ENCODE measurements around the gene CUBN. TPM values are rescaled to one million over a fixed set of nuclear protein-coding genes. Genes with fewer than 3 reads are reported as not detected.

The CUBN gene
- polyA plus RNA-seq, 2 of the 4 experiments (the other 2 are of a cell fraction) = 0.08 to 0.28 TPM

- TF ChIP-seq, protein P1, sequence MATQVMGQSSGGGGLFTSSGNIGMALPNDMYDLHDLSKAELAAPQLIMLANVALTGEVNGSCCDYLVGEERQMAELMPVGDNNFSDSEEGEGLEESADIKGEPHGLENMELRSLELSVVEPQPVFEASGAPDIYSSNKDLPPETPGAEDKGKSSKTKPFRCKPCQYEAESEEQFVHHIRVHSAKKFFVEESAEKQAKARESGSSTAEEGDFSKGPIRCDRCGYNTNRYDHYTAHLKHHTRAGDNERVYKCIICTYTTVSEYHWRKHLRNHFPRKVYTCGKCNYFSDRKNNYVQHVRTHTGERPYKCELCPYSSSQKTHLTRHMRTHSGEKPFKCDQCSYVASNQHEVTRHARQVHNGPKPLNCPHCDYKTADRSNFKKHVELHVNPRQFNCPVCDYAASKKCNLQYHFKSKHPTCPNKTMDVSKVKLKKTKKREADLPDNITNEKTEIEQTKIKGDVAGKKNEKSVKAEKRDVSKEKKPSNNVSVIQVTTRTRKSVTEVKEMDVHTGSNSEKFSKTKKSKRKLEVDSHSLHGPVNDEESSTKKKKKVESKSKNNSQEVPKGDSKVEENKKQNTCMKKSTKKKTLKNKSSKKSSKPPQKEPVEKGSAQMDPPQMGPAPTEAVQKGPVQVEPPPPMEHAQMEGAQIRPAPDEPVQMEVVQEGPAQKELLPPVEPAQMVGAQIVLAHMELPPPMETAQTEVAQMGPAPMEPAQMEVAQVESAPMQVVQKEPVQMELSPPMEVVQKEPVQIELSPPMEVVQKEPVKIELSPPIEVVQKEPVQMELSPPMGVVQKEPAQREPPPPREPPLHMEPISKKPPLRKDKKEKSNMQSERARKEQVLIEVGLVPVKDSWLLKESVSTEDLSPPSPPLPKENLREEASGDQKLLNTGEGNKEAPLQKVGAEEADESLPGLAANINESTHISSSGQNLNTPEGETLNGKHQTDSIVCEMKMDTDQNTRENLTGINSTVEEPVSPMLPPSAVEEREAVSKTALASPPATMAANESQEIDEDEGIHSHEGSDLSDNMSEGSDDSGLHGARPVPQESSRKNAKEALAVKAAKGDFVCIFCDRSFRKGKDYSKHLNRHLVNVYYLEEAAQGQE (IDR thresholded peaks at IDR 0.05) = no peak
- TF ChIP-seq PHF8 (IDR thresholded peaks at IDR 0.05; ENCODE audit: borderline replicate concordance, low read depth) = no peak
These were observed 331.0 kb downstream of the CUBN start (continued) for GRCh38 chr10:16798571-16798970.

DNA sequence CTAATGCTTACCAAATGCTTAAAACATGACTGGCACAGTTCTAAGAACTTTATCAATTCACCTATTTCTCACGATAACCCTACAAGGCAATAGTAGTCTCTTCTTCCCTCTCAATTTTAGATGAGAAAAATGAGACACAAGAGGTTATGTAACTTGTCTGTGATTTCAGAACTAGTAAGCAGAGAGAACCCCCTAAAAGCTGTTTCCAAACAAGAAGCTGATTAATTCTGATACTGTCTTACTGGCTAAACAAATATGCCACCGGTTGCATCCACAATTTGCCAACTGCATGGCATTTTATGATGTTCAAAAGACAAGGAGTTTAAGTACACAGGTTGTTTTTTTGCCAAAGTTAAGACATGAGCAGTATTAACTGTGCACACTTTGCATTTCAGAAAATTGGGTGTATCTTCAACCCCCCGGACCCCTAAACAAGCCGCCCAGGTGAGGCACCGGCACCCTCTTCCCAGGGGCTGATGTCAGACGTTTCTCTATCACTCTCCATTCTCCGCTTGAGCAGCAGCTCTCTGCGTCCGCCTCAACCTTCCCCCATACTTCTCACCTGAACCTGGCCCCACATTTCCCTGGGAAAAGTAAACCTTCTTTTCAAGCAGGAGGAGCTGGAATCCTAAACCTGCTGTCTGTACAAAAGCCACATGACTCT is 334.1 kb downstream of the CUBN start:
- FAIRE-seq (no peak), DNase-seq (ENCODE audit: low read depth in 1 of 2, low spot score in 1 of 2) (no peak), ATAC-seq (no peak)
- CTCF ChIA-PET = interaction anchor here (1.2 to 2.8 kb wide), 2 partner anchors 18 to 893 kb away, joined by 3 to 7 read pairs; no protein-coding TSS in a partner anchor
- no peak overlapping the region for H3K4me2 ChIP-seq
- H3K4me1 ChIP-seq = no peaks in the 10 kb centered on the region
- no peaks in the 10 kb centered on the region for H3K9me3 ChIP-seq
- no peak for TF ChIP-seq SMC3 (IDR thresholded peaks at IDR 0.05)
- no peak for TF ChIP-seq CHD2 (IDR thresholded peaks at IDR 0.05; ENCODE audit: low read length, partially characterized antibody)
- TF ChIP-seq ZSCAN20 (CRISPR knock-in tag; IDR thresholded peaks at IDR 0.05) = no peak
- TF ChIP-seq RCOR1 (IDR thresholded peaks at IDR 0.05; ENCODE audit: low read depth, low read length) = no peak
- no peak for TF ChIP-seq FOXS1 (CRISPR knock-in tag; IDR thresholded peaks at IDR 0.05)
- TF ChIP-seq, protein P1 (IDR thresholded peaks at IDR 0.05) = no peak
- no peak for TF ChIP-seq BCL3 (IDR thresholded peaks at IDR 0.05)
- TF ChIP-seq HES2 (IDR thresholded peaks at IDR 0.05) = no peak
- no peak for TF ChIP-seq TP53 (CRISPR knock-in tag; IDR thresholded peaks at IDR 0.05)
- no peak for TF ChIP-seq MAZ (IDR thresholded peaks at IDR 0.05; ENCODE audit: borderline replicate concordance, low read depth, low read length)
- TF ChIP-seq MAFK (IDR thresholded peaks at IDR 0.05; ENCODE audit: partially characterized antibody) = no peak
- TF ChIP-seq GATA3 (IDR thresholded peaks at IDR 0.05; ENCODE audit: borderline replicate concordance) = no peak
- no peak for TF ChIP-seq ATOH8 (CRISPR knock-in tag; IDR thresholded peaks at IDR 0.05; ENCODE audit: low read depth)
- no peak for TF ChIP-seq CTCF (IDR thresholded peaks at IDR 0.05)
- no peak for TF ChIP-seq SREBF2 (IDR thresholded peaks at IDR 0.05)
- no peak for TF ChIP-seq NPAS2 (CRISPR knock-in tag; IDR thresholded peaks at IDR 0.05; ENCODE audit: borderline replicate concordance)
- TF ChIP-seq FOSB (CRISPR knock-in tag; IDR thresholded peaks at IDR 0.05) = no peak
- no peak for TF ChIP-seq HOXB5 (CRISPR knock-in tag; IDR thresholded peaks at IDR 0.05)
- TF ChIP-seq NR3C1 (IDR thresholded peaks at IDR 0.05) = no peak
- H3K27ac ChIP-seq = no peak overlapping the region
- POLR2A ChIA-PET = interaction anchor here (0.6 kb wide), 1 partner anchor 10 kb away, joined by 5 read pairs; no protein-coding TSS in a partner anchor
- 81% methylated on average over 9 of the region's 9 CpGs for WGBS (ENCODE audit: missing lambda C conversion rate)
- no peak overlapping the region for H3K4me3 ChIP-seq
